Rectal smooth muscle tissue (tissue), 1 donor: Measurements from ENCODE around the gene RIC1.
"Not testable (repeated sequence)": the region's sequence is repeated elsewhere in the genome, so short reads cannot be mapped to it uniquely, and the experiment has no call there.

Experiments
- H3K27ac ChIP-seq: one replicate; pipeline ENCODE4 v1.7.0; 2013; ENCODE audit warnings: low read depth, low read length, inconsistent platforms
- H3K27me3 ChIP-seq: one replicate; pipeline ENCODE4 v1.7.0; 2013; ENCODE audit warnings: low read length; ENCODE audit not compliant: control insufficient read depth, insufficient read depth
- H3K36me3 ChIP-seq: one replicate; pipeline ENCODE4 v1.7.0; 2013; ENCODE audit warnings: low read length; ENCODE audit not compliant: control insufficient read depth, insufficient read depth
- H3K4me1 ChIP-seq: one replicate; pipeline ENCODE4 v1.7.0; 2013; ENCODE audit warnings: low read length; ENCODE audit not compliant: control insufficient read depth, insufficient read depth
- H3K4me3 ChIP-seq: one replicate; pipeline ENCODE4 v1.7.0; 2013; ENCODE audit warnings: low read length
- H3K9ac ChIP-seq: one replicate; pipeline ENCODE4 v1.7.0; 2013; ENCODE audit warnings: low read length

RIC1 gene

DNA sequence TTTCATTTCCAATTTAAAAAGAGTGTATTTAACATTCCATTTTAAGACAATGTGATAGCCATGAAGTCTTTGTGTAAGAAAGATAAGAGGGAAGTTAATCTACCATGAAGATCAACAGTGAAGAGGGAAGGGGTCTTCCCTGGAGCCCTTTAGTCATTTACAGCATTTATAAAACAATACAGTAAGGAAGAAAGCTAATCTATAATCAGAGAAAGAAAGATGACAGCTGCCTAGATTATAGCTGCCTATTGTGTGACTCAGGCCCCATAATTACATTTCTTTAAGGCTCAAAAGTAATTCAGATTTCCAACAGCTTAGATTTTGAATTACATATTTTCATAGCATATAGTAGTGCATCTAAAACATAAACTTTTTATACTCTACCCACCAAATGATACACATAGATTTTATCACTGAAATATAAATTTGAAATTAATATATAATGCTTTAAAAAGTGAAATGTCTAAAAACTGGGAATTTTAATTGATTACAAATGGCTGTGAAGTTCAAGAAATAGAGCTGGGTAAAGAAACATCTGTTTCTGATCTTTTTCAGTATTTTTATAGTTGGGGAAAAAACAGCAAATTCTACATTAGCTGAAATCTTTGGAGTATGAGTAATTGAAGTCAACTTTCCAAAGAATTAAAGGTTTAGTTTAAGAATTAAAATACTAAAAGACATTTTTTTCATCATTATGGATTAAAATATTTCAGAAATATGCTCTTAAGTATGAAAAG is 89.6 kb downstream of the RIC1 start:
- Histone ChIP-seq H3K4me3 (no peak overlapping the region), H3K9ac (no peak overlapping the region), H3K27me3 (no peaks in the 10 kb centered on the region), H3K27ac (no peak overlapping the region), H3K36me3 (no peaks in the 10 kb centered on the region), H3K4me1 (no peaks in the 10 kb centered on the region)

DNA sequence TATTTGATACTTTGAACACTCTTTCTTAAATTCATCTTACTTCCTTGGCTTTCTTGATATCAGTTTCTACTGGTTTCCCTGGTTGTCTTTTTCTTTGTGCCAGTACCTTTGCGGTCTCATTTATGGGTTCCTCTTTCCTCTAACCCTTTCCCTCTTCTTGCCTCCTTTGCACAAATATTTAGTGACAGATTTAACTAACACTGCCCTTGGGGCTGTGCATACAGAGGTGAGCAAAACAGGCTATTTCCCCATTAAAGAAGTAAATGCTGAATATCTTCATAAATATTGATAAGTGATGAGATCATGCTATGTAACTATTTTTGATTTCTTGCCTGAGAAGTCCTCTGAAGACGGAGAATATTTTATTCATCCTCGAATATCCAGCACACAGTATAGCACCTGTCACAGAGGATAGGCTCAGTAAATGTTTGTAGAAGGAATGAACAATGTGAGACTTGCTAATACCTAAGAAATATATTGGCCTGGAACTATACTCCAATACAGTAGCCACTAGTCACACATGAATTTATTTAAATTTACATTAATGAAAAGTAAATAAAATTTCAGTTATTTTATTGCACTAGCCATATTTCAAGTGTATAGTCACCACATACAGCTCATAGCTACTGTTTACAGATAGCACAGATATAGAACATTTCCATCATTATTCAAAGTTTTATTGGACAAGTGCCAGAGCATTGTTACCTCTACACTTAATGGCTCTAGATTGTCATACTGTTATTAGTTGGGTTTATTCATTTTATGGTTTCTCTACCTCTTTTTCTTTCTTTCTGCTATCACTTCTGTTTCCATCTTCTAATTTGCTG is 90.4 kb downstream of the RIC1 start:
- H3K4me1 ChIP-seq, result no peaks in the 10 kb centered on the region
- H3K9ac ChIP-seq, result no peak overlapping the region
- H3K4me3 ChIP-seq, result no peak overlapping the region
- H3K27ac ChIP-seq, result no peak overlapping the region
- no peaks in the 10 kb centered on the region for H3K36me3 ChIP-seq
- H3K27me3 ChIP-seq, result no peaks in the 10 kb centered on the region

DNA sequence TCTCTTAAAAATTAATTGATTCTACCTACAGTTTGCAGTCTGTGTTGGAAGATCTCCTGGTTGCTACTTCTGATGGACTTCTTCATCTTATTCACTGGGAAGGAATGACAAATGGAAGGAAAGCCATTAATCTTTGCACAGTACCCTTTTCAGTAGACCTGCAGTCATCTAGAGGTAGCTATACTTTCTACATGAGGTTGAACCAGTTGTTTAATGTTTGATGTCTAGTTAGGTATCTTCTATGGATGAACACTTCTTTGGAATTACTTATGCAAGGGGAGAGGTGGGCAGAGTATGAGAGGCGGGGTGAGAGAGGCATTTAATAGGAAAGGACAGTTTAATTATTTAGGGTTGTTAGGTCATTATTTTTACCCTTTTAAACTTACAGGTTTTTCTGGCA is 91.2 kb downstream of the RIC1 start:
- Histone ChIP-seq H3K4me3 (no peak overlapping the region), H3K27ac (no peak overlapping the region), H3K36me3 (no peaks in the 10 kb centered on the region), H3K27me3 (no peaks in the 10 kb centered on the region), H3K9ac (no peak overlapping the region), H3K4me1 (no peaks in the 10 kb centered on the region)

DNA sequence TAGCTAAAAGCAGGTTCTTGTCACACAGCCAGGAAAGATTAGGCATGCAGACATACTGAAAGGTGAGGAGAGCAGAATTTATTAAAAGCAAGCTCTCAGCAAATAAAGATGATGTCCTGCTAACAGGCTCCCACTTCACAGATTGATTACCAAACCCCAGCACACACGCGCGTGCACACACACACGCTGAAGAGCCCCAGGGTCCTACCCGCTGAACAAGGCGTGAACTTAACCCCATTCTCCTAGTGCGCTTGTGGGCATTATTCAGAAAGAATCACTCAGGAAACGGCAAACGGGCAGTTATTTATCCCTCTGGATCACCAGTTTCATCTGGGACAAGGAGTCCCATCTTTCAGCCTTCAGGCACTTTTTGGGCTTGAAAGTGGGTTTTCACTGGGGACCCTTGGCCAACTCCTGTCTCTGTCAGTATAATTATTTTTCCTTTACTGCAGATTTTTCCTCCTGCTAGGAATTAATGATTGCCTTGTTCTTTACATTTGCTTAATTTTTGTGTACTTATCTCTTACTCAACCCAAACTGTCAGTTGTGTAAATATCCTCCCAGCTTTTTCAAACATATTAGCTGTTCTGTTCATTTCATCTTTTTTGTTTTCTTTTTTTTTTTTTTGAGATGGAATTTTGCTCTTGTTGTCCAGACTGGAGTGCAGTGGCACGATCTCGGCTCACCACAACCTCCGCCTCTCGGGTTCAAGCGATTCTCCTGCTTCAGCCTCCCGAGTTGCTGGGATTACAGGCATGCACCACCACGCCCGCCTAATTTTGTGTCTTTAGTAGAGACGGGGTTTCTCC is 92.6 kb downstream of the RIC1 start:
- no peak overlapping the region for H3K9ac ChIP-seq
- H3K4me1 ChIP-seq, result no peaks in the 10 kb centered on the region
- H3K27ac ChIP-seq, result no peak overlapping the region
- no peaks in the 10 kb centered on the region for H3K27me3 ChIP-seq
- H3K4me3 ChIP-seq, result no peak overlapping the region
- H3K36me3 ChIP-seq, result no peaks in the 10 kb centered on the region

DNA sequence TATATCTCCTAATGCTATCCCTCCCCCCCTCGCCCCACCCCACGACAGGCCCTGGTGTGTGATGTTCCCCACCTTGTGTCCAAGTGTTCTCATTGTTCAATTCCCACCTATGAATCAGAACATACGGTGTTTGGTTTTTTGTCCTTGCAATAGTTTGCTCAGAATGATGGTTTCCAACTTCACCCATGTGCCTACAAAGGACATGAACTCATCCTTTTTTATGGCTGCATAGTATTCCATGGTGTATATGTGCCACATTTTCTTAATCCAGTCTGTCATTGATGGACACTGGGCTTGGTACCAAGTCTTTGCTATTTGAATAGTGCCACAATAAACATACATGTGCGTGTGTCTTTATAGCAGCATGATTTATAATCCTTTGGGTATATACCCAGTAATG is 93.8 kb downstream of the RIC1 start:
- not testable (repeated sequence) for H3K36me3 ChIP-seq, H3K27ac ChIP-seq, H3K9ac ChIP-seq, H3K4me1 ChIP-seq, H3K27me3 ChIP-seq, H3K4me3 ChIP-seq

DNA sequence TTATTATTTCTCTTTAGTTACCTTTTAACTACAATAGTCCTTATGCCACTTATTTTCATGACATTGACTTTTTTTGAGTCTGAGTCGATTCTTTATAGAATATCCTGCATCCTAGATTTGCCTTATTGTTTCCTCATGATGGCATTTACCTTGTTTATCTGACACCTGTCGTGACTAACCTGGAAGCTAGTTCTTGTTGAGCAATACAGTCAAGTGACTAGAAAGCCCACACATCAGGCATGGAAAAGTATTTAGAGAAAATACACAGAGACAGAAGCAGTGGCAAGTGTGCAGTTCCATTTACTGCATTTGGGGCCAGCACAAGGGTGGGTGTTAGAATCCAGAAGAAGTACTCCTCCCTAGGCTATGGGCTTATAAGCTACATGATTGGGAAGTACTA is 106.2 kb downstream of the RIC1 start:
- H3K4me3 ChIP-seq, result no peak overlapping the region
- no peak overlapping the region for H3K27ac ChIP-seq
- H3K27me3 ChIP-seq, result no peaks in the 10 kb centered on the region
- H3K9ac ChIP-seq, result no peak overlapping the region
- peaks cover 12% of the 10 kb centered on the region for H3K36me3 ChIP-seq
- no peaks in the 10 kb centered on the region for H3K4me1 ChIP-seq

DNA sequence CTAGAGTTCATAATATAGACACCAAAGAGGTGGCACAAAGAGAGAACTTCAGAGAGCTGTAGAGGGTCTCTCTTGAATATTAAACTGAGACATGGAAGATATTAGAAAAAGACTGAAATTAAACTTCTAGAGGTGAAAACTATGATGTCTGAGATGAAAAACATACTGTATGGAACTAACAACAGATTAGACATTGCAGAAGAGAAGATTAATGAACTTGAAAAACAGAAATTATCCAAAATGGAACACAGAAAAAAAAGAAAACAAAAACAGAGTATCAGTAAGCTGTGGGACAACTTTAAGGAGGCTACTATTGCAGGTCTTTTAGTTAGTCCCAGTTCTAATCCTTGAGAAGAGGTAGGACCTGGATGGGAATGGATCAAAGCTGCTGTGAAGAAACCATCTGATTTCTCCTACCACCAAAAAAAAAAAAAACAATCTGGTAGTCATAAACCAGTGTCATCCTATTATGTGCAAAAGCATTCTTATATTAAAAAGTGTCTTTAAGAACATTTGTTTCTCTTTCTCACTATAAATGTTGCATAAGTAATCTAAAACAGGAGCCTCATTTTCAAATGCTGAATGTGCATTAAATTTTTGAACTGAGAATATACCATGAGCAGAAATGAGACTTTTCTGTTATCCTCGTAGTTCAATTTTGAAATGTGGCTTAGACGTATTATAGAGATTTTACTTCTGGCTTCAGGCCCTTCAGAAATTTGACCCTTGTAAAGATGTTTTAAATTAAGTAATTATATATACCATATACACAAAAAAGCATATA is 107.8 kb downstream of the RIC1 start:
- Histone ChIP-seq H3K27ac (no peak overlapping the region), H3K36me3 (peaks cover 12% of the 10 kb centered on the region), H3K27me3 (no peaks in the 10 kb centered on the region), H3K4me3 (no peak overlapping the region), H3K4me1 (no peaks in the 10 kb centered on the region), H3K9ac (no peak overlapping the region)

DNA sequence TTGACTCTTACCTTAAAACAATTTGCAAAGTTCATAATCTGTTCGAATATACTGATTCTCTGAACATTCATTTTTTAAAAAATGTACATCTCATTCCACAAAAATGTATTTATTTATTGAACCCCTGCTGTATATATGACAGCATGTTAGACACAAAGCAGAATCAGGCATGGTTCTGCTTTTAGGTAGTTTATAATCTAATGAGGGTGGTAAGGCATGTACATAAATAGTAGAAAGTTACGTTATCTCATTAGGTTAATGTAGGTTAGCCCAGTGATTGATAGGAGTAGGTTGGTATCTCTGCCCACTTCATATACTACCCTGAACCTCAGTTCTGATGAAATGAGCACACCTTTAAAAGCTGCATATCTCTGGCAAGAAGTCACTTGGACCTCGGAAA is 114.2 kb downstream of the RIC1 start:
- Histone ChIP-seq H3K4me3 (no peak overlapping the region), H3K36me3 (peaks cover 11% of the 10 kb centered on the region), H3K27me3 (no peaks in the 10 kb centered on the region), H3K27ac (no peak overlapping the region), H3K4me1 (no peaks in the 10 kb centered on the region), H3K9ac (no peak overlapping the region)

DNA sequence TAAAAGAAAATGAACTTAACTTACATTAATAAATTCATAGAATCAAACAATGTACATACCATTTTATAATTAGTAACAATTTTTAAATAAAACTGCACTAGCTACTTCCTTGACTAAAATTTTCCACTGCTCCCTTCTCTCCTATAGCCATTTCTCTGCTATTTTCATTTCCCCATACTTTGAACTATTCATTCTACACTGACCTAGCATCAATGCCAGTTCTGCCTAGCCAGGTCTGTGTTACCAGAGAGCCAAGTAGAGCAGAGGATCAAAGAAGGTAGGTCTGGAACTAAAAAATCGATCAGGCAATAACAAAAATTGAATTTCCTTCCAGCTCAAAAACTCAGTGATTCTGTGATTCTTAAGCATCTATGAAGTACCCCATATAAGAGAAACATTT is 119.5 kb downstream of the RIC1 start:
- H3K27me3 ChIP-seq, result no peaks in the 10 kb centered on the region

DNA sequence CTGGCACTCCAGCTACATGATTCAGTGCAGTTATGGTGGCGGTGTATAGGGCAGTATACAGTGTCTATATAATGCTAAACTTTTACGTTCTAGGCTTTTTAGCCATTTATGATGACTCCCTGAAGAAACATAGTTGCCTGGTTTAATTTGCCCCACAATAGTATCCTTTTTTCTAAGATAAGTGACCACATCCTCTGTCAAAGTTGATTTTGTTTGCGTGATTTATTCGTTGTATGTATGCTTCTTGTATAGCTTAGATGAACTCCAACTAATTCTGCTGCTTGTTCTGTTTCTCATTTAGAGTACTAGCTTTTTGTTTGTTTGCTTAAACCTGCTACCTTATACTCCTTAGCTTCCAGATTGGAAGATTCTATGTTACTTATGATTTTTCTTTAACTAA is 120.4 kb downstream of the RIC1 start:
- no peak overlapping the region for H3K4me3 ChIP-seq
- peaks cover 8% of the 10 kb centered on the region for H3K36me3 ChIP-seq
- H3K27me3 ChIP-seq, result no peaks in the 10 kb centered on the region
- no peak overlapping the region for H3K9ac ChIP-seq
- H3K27ac ChIP-seq, result no peak overlapping the region
- H3K4me1 ChIP-seq, result no peaks in the 10 kb centered on the region

More for the DNA sequence above, 119.5 kb downstream of the RIC1 start:
- H3K4me1 ChIP-seq, result no peaks in the 10 kb centered on the region
- peaks cover 8% of the 10 kb centered on the region for H3K36me3 ChIP-seq
- H3K27ac ChIP-seq, result no peak overlapping the region
- H3K4me3 ChIP-seq, result no peak overlapping the region
- H3K9ac ChIP-seq, result no peak overlapping the region

DNA sequence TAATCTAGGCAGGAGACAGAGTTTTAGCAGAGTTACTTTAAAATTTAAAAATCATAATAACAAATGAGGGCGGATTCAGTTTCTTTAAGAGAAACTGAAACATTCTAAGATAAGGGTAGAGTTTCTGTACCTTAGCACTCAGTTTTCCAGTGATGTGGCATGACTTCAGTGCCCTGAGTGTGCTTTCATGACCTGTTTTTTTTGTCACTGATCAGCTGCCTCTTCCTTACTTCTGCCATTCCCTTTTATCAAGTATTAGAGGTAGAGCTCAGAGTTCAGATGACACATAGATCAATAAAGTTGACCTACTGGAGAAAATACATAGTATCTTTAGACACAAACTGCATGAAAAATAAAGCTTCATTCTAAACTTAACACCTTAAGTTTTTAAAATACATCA is 121.7 kb downstream of the RIC1 start:
- no peak overlapping the region for H3K4me3 ChIP-seq
- no peaks in the 10 kb centered on the region for H3K4me1 ChIP-seq
- H3K36me3 ChIP-seq, result peaks cover 6% of the 10 kb centered on the region

DNA sequence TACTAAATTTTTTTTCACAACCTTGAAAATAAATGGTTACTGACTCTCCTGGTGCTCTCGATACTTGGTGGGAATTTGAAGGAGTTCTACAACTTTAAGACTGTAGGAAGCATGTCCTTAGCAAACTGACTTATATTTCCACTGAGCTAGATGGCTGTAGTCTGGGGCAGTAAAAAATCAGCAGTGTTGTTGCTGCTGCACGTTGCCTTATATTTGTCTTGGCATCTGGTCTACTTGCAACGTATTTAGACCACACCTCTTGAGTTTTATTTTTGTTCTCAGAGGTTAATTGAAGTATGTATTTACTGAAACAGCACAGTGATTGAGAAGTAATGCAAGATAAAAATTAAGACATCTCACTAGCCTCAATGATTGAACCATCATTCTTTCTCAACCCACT is 127.7 kb downstream of the RIC1 start:
- Histone ChIP-seq H3K4me3 (no peak overlapping the region), H3K27me3 (no peaks in the 10 kb centered on the region), H3K27ac (no peak overlapping the region), H3K36me3 (no peaks in the 10 kb centered on the region), H3K4me1 (no peaks in the 10 kb centered on the region), H3K9ac (no peak overlapping the region)

More for the DNA sequence above, 121.7 kb downstream of the RIC1 start:
- Histone ChIP-seq H3K9ac (no peak overlapping the region), H3K27ac (no peak overlapping the region), H3K27me3 (no peaks in the 10 kb centered on the region)
